ENCODE data around the gene MZB1.

Gene MZB1
- 2.1 reads per million, percentile 4 among the genes with 10 or more reads in this experiment for total RNA-seq

GRCh38 chr5:139389701-139390638, at the start of gene MZB1:
Gene MZB1 (minus strand): TSS chr5:139389913. CDS start chr5:139389856, 57 bp downstream.
- DNase-seq = peak; percentile 23

GRCh38 chr5:139439013-139439903, 49.5 kb upstream of the MZB1 start, which contains the start of gene DNAJC18:
Gene DNAJC18 (minus strand): TSS chr5:139439525. CDS start chr5:139439445, 80 bp downstream.
- DNase-seq = peak; percentile 88

- DNase-seq = no peak
Measured at GRCh38 chr5:139438707-139439012, 48.9 kb upstream of the MZB1 start.

GRCh38 chr5:139435676-139436075, 46.0 kb upstream of the MZB1 start:
- no peak for DNase-seq

GRCh38 chr5:139431706-139432105, 42.0 kb upstream of the MZB1 start:
- DNase-seq = no peak

GRCh38 chr5:139430015-139430414, 40.3 kb upstream of the MZB1 start:
- no peak for DNase-seq

- DNase-seq = no peak
Measured at GRCh38 chr5:139426203-139426885, 36.6 kb upstream of the MZB1 start.

GRCh38 chr5:139425497-139425896, 35.8 kb upstream of the MZB1 start:
- DNase-seq = no peak

GRCh38 chr5:139422307-139422893, 32.7 kb upstream of the MZB1 start:
- DNase-seq = peak; percentile 48

- no peak for DNase-seq
Measured at GRCh38 chr5:139419226-139420192, 29.8 kb upstream of the MZB1 start.

GRCh38 chr5:139418793-139419192, 29.1 kb upstream of the MZB1 start:
- no peak for DNase-seq

GRCh38 chr5:139417214-139417613, 27.5 kb upstream of the MZB1 start:
- DNase-seq = no peak

GRCh38 chr5:139416651-139417050, 26.9 kb upstream of the MZB1 start:
- no peak for DNase-seq

GRCh38 chr5:139415869-139416268, 26.2 kb upstream of the MZB1 start:
- DNase-seq = no peak

GRCh38 chr5:139415221-139415861, 25.6 kb upstream of the MZB1 start:
- DNase-seq = no peak

- DNase-seq = no peak
Measured at GRCh38 chr5:139414581-139415130, 24.9 kb upstream of the MZB1 start.

- no peak for DNase-seq
Measured at GRCh38 chr5:139413963-139414362, 24.2 kb upstream of the MZB1 start.

GRCh38 chr5:139413153-139413552, 23.4 kb upstream of the MZB1 start:
- no peak for DNase-seq

- no peak for DNase-seq
Measured at GRCh38 chr5:139410993-139411828, 21.5 kb upstream of the MZB1 start.
